ENCODE results near the gene LRRC71. TPM values are rescaled to one million over a fixed set of nuclear protein-coding genes. Genes with fewer than 3 reads are reported as not detected.

LRRC71 gene
- polyA plus RNA-seq, 4 donors = 0.07 to 0.13 TPM; not detected in 2

DNA sequence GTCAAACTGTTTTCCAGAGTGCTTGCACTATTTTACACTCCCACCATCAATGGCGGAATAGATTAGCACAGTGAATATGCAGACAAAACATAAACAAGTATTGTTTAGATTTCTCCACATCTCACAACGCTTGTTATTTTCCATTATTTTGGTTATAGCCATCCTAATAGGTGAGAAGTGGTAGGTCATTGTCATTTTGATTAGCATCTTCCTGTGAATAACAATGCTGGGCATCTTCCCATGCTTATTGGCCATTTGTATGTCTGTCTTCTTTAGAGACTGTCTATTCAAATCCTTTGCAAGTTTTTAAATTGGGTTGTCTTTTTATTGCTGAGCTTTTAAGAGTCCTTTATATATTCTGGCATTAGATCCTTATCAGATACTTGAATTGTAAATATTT, 54.7 kb downstream of the LRRC71 start:
- H3K27me3 ChIP-seq (ENCODE audit: control insufficient read depth in 3 of 3, insufficient read depth in 3 of 3, low read length in 3 of 3) = no peaks in the 10 kb centered on the region
- DNase-seq = no peak
- H3K27ac ChIP-seq (ENCODE audit: low read depth in 1 of 3, low read length in 2 of 3) = no peak overlapping the region
- no peaks in the 10 kb centered on the region for H3K9me3 ChIP-seq (ENCODE audit: control insufficient read depth in 2 of 2, insufficient read depth in 1 of 2, low read depth in 1 of 2, low read length in 1 of 2)
- no peak overlapping the region for H3K4me3 ChIP-seq (ENCODE audit: low read depth in 1 of 3, low read length in 3 of 3)
- H3K4me1 ChIP-seq (ENCODE audit: control insufficient read depth in 3 of 3, insufficient read depth in 2 of 3, low read depth in 1 of 3, low read length in 2 of 3) = no peaks in the 10 kb centered on the region
- FAIRE-seq = no peak
- 74 to 85% (median 83%) methylated on average over 2 of the region's 2 CpGs for WGBS, 3 donors
- H3K36me3 ChIP-seq (ENCODE audit: control insufficient read depth in 3 of 3, insufficient read depth in 2 of 3, low read depth in 1 of 3, low read length in 3 of 3) = peaks cover 16 to 28% (median 27%) of the 10 kb centered on the region in 3 donors

DNA sequence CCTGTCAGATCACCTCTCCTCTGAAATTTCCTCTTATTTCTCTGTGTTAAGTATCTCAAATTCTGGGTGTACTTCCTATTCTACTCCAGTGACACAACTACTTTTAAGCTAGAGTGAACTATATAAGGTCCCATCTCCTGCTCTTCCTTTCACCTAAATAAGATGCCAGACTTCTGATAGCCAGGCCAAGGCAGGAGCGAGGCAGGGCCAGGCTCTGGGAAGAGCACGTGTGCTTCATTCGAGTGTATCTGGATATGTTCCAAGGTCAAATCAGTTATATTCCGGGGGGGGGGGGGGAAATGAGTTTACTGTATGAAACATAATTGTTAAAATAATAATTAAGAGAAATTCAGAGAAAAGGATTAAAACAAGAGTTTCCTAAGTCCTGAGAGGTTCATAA, 60.1 kb downstream of the LRRC71 start:
- no peak for DNase-seq
- Histone ChIP-seq H3K4me3 (ENCODE audit: low read depth in 1 of 3, low read length in 3 of 3) (no peak overlapping the region), H3K4me1 (ENCODE audit: control insufficient read depth in 3 of 3, insufficient read depth in 2 of 3, low read depth in 1 of 3, low read length in 2 of 3) (no peaks in the 10 kb centered on the region), H3K36me3 (ENCODE audit: control insufficient read depth in 3 of 3, insufficient read depth in 2 of 3, low read depth in 1 of 3, low read length in 3 of 3) (peaks cover 3 to 35% (median 20%) of the 10 kb centered on the region in 3 donors), H3K27ac (ENCODE audit: low read depth in 1 of 3, low read length in 2 of 3) (no peak overlapping the region), H3K9me3 (ENCODE audit: control insufficient read depth in 2 of 2, insufficient read depth in 1 of 2, low read depth in 1 of 2, low read length in 1 of 2) (no peaks in the 10 kb centered on the region), H3K27me3 (ENCODE audit: control insufficient read depth in 3 of 3, insufficient read depth in 3 of 3, low read length in 3 of 3) (no peaks in the 10 kb centered on the region)
- WGBS, 3 donors = 21 to 50% (median 44%) methylated on average over 4 of the region's 4 CpGs
- FAIRE-seq = no peak

Other genes starting within 250 kb of the LRRC71 start
- gene NES, start 243.2 kb upstream of the LRRC71 start, polyA plus RNA-seq = 10 to 100 TPM in 2 of 4 donors, 1 to 10 TPM in 1, under 1 TPM in 1; 0.22 to 17.9 (median 6.4) TPM
- 1 to 10 TPM in 2 of 4 donors, under 1 TPM in 2; 0.81 to 3.1 (median 1.4) TPM for gene CRABP2, start 215.0 kb upstream of the LRRC71 start, polyA plus RNA-seq
- 10 to 100 TPM; 27.8 to 79.8 (median 49.4) TPM for gene METTL25B, start 192.2 kb upstream of the LRRC71 start, polyA plus RNA-seq
- 10 to 100 TPM; 12.5 to 34.5 (median 14.9) TPM for gene ISG20L2, start 191.9 kb upstream of the LRRC71 start, polyA plus RNA-seq
- 100 to 1,000 TPM in 1 of 4 donors, 10 to 100 TPM in 3; 57.7 to 102 (median 58.6) TPM for gene MRPL24, start 179.5 kb upstream of the LRRC71 start, polyA plus RNA-seq
- gene HDGF, start 169.0 kb upstream of the LRRC71 start, polyA plus RNA-seq = 100 to 1,000 TPM; 244 to 308 (median 277) TPM
- gene PRCC, start 153.1 kb upstream of the LRRC71 start, polyA plus RNA-seq = 10 to 100 TPM; 45.2 to 56.7 (median 52.8) TPM
- 1 to 10 TPM in 3 of 4 donors, under 1 TPM in 1; 0.89 to 3.7 (median 2.4) TPM for gene SH2D2A, start 103.8 kb upstream of the LRRC71 start, polyA plus RNA-seq
- gene INSRR, start 61.5 kb upstream of the LRRC71 start, polyA plus RNA-seq = under 1 TPM in 2 of 4 donors, not detected in 2; 0.01 to 0.04 TPM
- gene NTRK1, start 59.8 kb upstream of the LRRC71 start, polyA plus RNA-seq = under 1 TPM in 2 of 4 donors, not detected in 2; 0.10 to 0.67 TPM
- 1 to 10 TPM in 2 of 4 donors, under 1 TPM in 2; 0.22 to 6.5 (median 2.6) TPM for gene PEAR1, start 26.9 kb upstream of the LRRC71 start, polyA plus RNA-seq
- 10 to 100 TPM; 13.2 to 31.5 (median 18.0) TPM for gene ARHGEF11, start 125.1 kb downstream of the LRRC71 start, polyA plus RNA-seq
- not detected for gene ETV3L, start 179.2 kb downstream of the LRRC71 start, polyA plus RNA-seq
- gene ETV3, start 217.8 kb downstream of the LRRC71 start, polyA plus RNA-seq = 10 to 100 TPM; 10.3 to 17.7 (median 14.0) TPM

Measured in small intestine (tissue), 7 donors.